HG02623 (cell line): ENCODE data around the gene ZC2HC1C.
A peak's percentile ranks its signal among the peaks of the same experiment; 100 is the strongest.
"Not testable (repeated sequence)": the region's sequence is repeated elsewhere in the genome, so short reads cannot be mapped to it uniquely, and the experiment has no call there.

Experiments used
- ATAC-seq: cut with Tn5 transposase; IDR thresholded peaks from one replicate; pipeline ENCODE4 v1.9.1; 2021; ENCODE audit warnings: moderate library complexity; ENCODE audit not compliant: unreplicated experiment

The ZC2HC1C gene

GRCh38 chr14:75090353-75090752, 20.9 kb downstream of the ZC2HC1C start:
- no peak for ATAC-seq

DNA sequence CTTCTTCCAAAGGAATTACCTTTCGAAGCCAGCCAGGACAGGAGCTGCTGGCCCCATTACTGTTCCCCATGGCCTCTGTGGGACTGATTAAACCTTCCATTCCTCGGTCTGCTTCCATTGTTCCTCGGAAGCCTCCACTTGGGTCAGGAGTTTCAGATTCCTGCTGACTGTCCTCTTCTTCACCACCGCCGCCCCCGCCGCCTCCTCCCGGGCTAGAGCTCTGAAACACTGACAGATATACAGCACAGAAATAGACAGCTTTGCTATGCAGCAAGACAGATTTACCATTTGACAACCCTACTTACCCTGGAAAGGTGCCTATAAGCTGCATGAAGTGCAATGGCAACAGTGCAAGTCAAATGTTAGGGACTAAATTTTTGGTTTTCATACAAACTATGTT, 21.8 kb downstream of the ZC2HC1C start:
- ATAC-seq: no peak

DNA sequence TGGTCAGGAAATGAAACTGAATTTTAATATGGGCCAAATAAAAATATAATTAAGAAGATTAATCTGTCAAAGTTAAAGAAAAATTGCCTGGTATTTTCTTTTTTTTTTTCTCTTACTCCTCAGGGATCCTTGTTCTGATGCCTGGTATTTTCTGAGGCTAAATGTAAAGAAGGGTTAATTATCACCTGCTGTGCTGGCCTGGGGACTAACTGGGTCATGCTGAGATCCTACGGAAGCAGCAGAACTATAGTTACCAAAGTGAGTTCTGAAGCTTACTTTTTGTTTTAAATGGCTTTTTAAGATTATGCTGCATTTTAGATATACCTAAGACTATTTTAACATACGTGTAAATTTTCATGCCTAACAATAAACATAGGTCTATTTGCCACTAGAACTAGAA, 23.3 kb downstream of the ZC2HC1C start:
- ATAC-seq: no peak

DNA sequence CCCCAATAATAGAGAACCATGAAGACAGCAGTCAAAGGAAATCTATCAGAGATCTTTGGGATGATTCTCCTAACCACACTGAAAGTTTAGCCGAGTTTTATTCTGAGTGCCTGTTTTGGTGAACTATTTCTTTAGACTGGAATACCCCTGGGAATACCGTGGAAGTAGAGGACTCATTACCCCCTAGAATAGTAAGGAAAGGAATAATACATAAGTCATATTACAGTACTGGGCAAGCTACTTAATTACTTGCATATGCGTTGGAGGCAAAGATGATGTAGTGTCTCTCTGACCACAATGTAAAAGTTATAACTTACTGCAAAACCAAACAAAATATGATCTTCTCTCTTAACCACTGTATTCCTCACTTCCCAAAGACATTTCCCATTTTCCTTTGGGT, 25.5 kb downstream of the ZC2HC1C start:
- ATAC-seq: no peak

DNA sequence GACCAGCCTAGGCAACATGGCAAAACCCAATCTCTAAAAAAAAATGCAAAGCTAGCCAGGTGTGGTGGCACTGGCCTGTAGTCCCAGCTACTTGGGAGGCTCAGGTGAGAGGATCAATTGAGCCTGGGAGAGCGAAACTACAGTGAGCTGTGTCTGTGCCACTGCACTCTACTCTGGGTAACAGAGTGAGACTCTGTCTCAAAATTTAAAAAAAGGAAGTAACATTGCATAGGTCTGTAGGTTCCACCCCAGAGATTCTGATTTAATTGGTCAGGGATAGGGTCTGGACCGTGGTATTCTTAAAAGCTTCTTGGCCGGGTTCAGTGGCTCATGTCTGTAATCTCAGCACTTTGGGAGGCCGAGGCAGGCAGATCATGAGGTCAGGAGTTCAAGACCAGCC, 26.2 kb downstream of the ZC2HC1C start:
- ATAC-seq: no peak

GRCh38 chr14:75096959-75097358, 27.5 kb downstream of the ZC2HC1C start:
- no peak for ATAC-seq

DNA sequence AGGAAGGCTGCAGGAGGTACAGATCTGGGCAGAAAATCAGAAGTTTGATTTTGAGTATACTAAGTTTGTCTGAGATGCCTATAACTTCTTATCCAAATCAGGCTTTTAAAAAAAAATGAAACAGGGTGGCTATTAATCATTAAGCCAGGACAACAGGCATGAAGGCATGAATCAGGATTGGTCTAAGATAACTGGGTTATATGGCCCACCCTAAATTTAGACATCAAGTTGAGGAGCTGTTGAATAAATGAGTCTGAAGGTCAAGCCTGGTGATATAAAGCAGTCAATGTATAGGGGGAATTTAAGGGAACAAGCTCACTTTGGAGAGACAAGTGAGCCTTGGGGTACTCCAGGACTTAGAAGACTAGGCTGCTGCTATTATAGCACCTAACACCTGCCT, 28.8 kb downstream of the ZC2HC1C start:
- ATAC-seq: no peak

- no peak for ATAC-seq
Measured at GRCh38 chr14:75098682-75099081, 29.2 kb downstream of the ZC2HC1C start.

GRCh38 chr14:75101491-75101890, 32.0 kb downstream of the ZC2HC1C start:
- ATAC-seq: no peak

- ATAC-seq: no peak
Measured at GRCh38 chr14:75107186-75107585, 37.7 kb downstream of the ZC2HC1C start.

DNA sequence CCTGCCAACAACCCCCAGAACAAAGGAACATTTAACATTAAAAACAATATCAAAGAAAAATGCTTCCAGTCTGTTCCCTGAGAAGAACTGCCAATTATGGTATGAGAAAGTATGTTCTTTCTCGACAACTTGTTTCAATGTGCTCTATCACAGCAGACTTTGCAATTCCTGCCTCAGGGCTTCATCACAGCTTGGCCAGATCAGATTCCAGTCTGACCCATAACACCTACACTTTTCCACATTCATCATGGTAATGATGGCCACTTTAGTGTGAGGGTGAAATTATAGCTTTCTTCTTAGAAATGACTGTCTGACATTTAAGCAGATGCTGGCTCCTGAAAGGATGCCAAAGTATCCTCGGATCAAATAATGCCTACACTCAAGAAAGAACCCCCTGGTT, 40.4 kb downstream of the ZC2HC1C start:
- ATAC-seq: no peak

DNA sequence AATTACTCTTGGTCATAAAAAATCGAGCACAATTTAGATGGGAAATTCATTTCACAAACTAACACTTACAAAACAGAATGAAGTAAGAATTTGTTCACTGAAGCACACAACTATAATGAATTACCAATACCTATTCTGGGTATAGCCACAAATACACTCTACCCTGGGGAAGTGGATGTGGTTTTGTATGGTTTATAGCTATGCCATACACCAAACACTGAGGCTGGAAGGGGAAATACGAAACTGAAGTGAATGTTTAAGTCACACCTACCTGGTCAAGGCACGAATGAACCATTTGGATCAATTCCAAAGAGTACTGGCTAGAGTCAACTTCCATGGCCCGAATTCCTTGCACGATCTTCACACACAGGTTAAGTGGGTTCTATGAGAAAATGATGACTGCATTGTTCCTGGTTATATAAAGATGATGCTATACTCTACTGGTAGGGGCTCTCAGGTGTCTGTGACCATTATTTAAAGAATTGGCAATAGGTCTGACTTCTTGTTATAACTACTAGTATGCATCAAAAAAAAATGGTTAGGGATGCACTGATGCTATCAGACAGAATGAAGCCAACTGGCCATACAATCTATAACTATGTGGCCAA, 44.6 kb downstream of the ZC2HC1C start:
- ATAC-seq: no peak

DNA sequence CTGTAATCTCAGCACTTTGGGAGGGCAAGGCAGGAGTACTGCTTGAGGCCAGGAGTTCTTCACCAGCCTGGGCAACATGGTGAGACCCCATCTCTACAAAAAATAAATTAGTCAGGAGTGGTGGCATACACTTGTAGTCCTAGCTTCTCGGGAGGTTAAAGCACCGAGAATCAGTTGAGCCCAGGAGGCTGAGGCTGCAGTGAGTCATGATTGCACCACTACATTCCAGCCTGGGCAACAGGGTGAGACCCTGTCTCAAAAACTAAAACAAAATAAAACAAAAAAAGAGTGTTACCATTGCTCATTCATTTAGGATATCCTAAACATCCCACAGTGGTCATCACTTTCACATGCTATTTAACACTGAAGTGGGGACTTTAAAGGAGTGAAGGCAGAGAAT, 49.6 kb downstream of the ZC2HC1C start:
- ATAC-seq: no peak

DNA sequence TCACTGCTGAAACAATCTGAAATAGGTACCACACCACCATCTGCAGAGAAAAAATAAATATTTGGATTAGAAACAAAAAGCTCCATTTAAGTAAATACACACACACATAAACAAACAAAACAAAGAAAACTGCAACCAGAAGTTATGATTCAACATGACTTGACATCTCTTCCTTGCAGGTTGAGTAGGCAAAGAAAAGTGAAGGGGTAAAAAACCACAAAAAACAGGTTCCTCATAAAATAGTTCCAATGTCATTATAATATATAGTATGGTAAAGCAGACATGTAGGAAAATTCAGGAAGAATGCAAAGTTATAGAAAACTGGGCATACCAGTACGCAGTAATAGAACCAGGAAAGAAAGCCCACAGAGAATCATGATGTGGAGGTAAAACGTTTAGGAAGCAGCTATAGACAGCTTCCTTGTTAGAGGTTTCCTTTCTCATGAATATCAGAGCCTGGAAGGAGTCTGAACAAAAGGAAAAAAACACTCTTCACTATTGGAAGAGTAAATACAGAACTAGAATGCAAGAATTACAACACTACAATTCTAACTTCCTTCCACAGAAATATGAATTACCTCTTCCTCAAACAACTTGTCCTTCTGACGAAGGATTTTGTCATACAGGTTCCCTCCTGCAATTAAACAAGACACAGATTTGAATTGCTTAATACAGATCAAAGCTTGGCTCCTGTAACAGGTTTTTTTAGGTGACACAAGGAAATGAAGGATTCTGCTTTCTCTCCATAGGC, 51.3 kb downstream of the ZC2HC1C start:
- ATAC-seq: no peak

DNA sequence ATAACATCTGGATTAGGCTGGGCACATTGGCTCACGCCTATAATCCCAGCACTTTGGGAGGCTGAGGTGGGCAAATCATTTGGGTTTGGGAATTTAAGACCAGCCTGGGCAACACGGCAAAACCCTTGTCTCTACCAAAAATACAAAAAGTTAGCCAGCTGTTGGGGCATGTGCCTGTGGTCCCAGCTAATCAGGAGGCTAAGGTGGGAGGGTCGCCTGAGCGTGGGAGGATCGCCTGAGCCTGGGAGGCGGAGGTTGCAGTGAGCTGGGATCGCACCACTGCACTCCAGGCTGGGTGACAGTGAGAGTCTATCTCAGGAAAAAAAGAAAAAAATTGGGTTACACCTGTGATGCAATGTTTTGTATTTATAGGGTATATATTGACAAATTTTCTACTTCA, 52.1 kb downstream of the ZC2HC1C start:
- ATAC-seq: no peak

DNA sequence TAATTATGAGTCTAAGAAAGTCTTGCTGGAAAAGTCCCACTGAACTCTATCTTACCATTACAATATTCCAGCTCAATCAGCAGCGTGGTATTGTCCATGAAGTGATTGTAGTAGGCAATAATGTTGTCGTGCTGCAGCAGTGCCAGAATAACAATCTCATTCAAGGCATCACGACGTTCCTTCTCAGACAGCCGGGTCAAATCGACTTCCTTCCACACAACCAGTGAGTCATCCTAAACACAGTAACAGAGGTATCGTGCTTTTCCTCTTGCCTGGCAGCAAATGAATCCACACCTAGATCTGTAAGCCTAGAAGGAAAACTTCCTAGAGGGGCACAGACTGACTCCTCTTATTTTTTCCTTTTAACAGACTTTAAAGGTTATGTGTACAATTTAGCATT, 54.5 kb downstream of the ZC2HC1C start:
- ATAC-seq: no peak

- ATAC-seq: no peak
Measured at GRCh38 chr14:75125617-75126016, 56.2 kb downstream of the ZC2HC1C start.

DNA sequence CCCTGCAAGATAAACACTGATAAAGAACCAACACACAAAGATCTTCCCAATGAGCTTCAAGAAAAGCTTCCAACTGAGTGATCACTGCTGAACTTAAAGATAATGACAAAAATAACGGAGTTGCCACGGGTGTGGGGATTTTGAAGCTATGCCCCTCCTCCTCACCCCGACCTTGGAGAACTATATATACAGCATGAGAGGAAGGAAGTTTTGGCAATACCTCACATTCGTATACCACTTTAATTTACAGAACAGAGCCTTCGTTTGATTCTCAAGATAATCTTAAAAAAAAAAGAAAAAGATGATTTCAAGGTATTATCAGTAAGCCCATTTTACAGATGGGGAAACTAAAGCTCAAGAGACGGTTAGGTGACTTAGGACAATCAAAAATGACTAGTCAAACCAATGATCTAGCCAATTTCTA, 56.7 kb downstream of the ZC2HC1C start:
- no peak for ATAC-seq

GRCh38 chr14:75126679-75127473, 57.4 kb downstream of the ZC2HC1C start, which contains the start of gene NEK9:
TSS of gene NEK9 (minus strand) at chr14:75127048. CDS start at chr14:75126921, 127 bp downstream.
- peak; percentile 84 for ATAC-seq

DNA sequence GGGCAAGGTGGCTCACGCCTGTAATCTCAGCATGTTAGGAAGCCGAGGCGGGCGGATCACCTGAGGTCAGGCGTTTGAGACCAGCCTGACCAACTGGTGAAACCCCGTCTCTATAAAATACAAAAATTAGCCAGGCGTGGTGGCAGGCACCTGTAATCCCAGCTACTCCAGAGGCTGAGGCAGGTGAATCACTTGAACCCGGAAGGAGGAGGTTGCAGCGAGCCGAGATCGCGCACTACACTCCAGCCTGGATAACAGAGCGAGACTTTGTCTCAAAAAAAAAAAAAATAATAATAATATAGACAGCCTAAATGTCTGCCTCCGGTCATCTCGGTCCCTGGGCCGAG, 58.0 kb downstream of the ZC2HC1C start:
- ATAC-seq: not testable (repeated sequence)

- no peak for ATAC-seq
Measured at GRCh38 chr14:75127903-75128595, 58.6 kb downstream of the ZC2HC1C start.
